ENCODE data around the gene CD226.
"Not testable (repeated sequence)": the region's sequence is repeated elsewhere in the genome, so short reads cannot be mapped to it uniquely, and the experiment has no call there.

CD226 gene

GRCh38 chr18:69947361-69948133 lies at the start of gene CD226:
Gene CD226, minus strand, starts transcription at chr18:69947873. Its CDS starts 467 bp downstream, at chr18:69947406.
- no peak for DNase-seq

- no peak for DNase-seq
These were observed 49.5 kb upstream of the CD226 start for GRCh38 chr18:69996951-69997798.

- DNase-seq = no peak
These were observed 48.7 kb upstream of the CD226 start for GRCh38 chr18:69996417-69996816.

DNA sequence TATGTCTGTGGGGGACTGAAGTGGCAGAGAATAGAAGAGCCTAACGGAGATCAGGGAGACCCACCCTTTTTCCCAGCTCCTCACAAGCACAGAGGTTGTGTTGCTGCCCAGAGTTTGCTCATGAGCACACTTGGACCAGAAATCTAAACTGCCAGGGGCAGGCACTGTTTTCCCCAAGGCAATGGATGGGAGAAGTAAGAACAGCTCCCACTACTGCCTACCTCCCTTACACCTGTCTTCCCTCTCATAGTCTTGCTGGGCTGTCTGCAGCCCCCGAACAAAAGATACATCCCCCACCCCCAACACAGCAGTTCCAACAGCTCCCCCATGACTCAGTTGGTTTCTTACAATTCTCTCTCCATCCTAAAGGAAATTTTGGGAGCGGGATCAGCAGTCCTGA lies 48.1 kb upstream of the CD226 start:
- no peak for DNase-seq

- DNase-seq = no peak
These were observed 45.1 kb upstream of the CD226 start for GRCh38 chr18:69992776-69993175.

DNA sequence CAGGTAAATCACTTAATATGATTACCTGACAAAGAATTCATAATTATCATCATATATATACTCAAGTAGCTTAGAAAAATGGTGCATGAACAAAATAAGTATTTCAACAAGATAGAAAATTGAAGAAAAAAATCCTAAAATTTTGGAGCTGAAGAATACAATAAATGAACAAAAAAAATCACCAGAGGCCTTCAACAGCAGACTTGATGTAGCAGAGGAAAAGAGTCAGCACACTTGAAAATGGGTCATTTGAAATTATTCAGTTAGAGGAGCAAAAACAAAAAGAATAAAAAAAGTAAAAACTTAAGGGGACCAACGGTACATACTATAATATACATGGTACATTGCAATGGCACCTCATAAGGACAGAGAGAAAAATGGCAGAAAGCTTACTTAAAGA lies 40.2 kb upstream of the CD226 start:
- DNase-seq = no peak

- no peak for DNase-seq
These were observed 37.6 kb upstream of the CD226 start for GRCh38 chr18:69985239-69985638.

DNA sequence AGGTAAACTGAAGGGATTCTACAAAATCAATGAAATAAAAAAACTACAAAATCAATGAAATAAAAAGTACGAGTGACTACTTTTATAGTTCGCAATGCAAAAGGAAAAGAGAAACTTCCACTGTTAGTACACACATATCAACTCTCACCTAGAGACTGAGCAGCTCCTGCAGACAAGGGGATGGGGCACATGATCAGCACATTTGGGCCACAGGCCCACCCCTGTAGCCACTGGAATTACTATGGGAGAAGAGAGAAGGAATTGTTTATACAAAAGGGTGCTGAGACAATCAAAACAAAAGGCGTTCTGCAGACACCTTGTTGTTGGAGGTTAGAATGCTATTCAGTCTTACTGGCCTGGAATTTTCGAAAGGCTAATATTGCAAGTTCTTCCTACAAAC lies 34.7 kb upstream of the CD226 start:
- no peak for DNase-seq

DNA sequence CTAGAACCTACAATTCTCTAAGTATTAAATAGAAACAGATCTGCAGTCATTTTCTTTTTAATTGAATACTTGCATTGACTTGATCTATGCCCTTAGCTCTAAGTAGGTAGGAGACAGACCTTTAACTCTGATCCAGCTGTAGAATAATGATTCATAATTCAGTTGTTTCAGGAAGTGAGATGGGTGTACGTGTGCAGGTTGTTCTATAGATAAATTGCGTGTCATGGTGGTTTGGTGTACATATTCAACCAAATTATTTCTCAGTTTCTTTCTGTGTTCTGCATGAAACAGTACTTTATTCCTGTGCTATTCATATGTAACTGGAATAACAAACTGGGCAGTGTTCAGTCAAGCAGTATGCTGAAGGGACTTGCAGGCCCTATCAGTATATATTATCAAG lies 34.3 kb upstream of the CD226 start:
- no peak for DNase-seq

DNA sequence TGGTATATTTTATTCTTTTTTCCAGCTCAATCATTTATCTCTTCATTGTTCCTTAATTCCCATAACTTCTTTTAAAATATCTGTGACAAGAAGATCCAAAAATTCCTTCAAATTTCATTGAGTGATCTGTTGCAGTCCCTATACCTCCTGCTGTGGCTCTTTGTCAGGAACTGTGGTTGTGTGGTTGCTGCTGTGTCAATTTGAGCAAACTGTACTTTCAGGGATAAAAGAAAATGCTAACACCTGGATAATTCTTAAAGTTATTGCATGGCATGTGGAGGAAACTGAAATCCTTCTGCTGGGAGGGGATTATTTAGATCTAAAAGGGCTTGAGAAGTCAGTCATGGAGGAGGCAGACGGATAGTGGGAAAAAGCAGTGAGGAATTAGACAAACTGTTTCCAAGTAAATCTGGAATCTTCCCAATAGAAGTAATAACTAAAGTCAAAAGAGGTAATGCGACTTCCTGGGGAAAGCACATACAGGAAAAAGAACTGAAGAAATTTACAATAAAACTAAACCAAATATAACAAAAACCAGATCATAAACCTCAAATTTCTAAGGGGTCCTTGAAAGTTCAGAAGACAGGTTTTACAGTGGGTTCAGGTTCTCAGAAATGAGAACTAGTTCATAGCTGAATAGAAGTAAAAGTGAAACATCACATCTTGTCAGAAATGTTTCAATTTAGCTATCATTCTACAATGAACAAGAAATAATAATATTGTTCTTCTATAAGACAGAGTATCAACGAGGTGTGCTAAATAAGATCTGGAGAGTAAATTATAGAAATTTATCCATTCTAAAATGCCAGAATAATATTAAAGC lies 33.5 kb upstream of the CD226 start:
- DNase-seq = no peak

DNA sequence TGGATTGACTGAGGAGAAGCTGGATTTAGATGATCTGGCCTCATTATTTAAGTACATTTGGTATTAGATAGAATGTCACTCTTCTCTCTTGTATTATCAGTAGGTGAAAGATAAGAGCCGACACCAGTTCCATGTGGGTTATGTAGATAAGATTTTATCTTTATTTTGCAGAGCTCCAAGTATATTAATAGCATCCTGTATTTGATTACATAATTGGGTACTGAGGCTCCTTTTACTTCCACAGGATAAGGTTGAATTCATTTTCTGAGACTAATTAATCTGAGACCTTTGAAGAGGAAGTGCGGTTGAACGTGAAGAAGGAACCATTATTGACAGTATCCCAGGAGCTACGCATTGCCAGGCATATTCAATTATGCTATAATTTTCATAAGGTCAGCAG lies 32.8 kb upstream of the CD226 start:
- no peak for DNase-seq

- no peak for DNase-seq
These were observed 31.4 kb upstream of the CD226 start for GRCh38 chr18:69978732-69979715.

DNA sequence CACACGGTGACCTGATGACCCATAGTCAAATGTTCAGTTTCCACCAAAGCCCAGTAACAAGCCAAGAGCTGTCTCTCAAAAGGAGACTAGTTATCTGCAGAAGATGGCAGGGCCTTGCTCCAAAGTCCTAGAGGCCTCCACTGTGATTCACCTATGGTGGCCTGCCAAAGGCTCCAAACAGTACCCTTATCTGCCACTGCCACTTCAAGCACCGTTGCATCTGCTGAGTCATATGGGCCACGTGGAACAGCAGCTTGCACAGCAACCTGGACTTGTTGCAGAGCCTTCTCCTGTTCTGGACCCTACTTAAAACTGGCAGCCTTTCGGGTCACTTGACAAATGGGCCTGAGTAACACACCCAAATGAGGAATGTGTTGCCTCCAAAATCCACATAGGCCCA lies 27.6 kb upstream of the CD226 start:
- DNase-seq = not testable (repeated sequence)

- no peak for DNase-seq
These were observed 26.7 kb upstream of the CD226 start for GRCh38 chr18:69974365-69974764.

- no peak for DNase-seq
These were observed 21.8 kb upstream of the CD226 start for GRCh38 chr18:69969491-69969890.

- DNase-seq = no peak
These were observed 20.4 kb upstream of the CD226 start for GRCh38 chr18:69968039-69968438.

DNA sequence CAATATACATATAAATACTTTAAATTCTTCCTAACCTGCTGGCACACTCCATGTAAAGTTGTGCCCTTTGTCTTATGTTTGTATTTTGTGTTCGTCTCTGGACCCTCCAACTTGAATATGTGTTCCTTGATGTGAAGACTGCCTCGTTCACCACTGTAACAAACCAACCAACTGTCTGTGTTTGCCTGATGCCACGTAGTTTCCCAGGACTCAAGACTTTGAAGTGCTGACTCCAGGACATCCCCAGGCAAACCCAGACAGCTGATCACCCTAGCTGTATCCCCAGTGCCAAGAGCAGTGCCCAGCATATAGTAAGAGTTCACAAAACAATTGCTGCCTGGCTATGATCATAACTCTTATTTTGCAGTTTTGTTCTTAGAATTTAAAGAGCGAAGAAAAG lies 15.5 kb upstream of the CD226 start:
- no peak for DNase-seq

- no peak for DNase-seq
These were observed 14.0 kb upstream of the CD226 start for GRCh38 chr18:69961718-69962117.

- no peak for DNase-seq
These were observed 10.7 kb upstream of the CD226 start for GRCh38 chr18:69958422-69958821.

DNA sequence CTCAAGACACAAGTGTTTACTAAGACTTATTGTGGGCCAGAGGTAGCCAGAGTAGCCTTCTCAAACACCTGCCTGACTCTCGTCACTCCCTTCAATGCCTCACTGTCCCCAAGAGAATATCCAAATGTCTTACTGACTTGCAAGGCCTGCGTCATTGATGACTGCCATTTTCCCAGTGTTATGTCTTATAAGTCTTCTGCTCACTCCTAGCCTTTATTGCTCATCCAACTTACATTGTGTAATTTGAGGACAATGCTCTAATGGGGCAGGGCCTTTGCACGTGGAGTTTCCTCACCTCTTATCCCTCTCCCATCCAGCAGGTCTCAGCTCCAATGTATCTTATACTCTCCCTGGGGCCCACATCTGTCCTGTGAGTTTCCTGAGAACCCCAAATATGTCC lies 10.1 kb upstream of the CD226 start:
- no peak for DNase-seq

GRCh38 chr18:69956665-69957620 lies 9.3 kb upstream of the CD226 start:
- DNase-seq = no peak

Measured in eye (tissue), 1 donor.